Neural crest cell (in vitro differentiated cells): ENCODE measurements around the gene CLIC3. TPM values are rescaled to one million over a fixed set of nuclear protein-coding genes. Genes with fewer than 3 reads are reported as not detected.

Experiments used
- DNase-seq: peaks from one replicate; pipeline ENCODE4 v3.0.0; 2021; ENCODE audit warnings: low read depth, mixed read lengths, low spot score
- H3K27ac Mint-ChIP-seq: one replicate; pipeline ENCODE4 v1.8.0; 2021; ENCODE audit warnings: mild to moderate bottlenecking, mixed read lengths; ENCODE audit not compliant: unreplicated experiment
- H3K27me3 Mint-ChIP-seq: 2 replicates; pipeline ENCODE4 v1.8.0; 2021; ENCODE audit warnings: low read depth, mild to moderate bottlenecking, mixed read lengths
- H3K36me3 Mint-ChIP-seq: 2 replicates; pipeline ENCODE4 v1.8.0; 2021; ENCODE audit warnings: low read depth, mild to moderate bottlenecking, mixed read lengths
- H3K4me1 Mint-ChIP-seq: 2 replicates; pipeline ENCODE4 v1.8.0; 2021; ENCODE audit warnings: mixed read lengths
- H3K4me3 Mint-ChIP-seq: one replicate; pipeline ENCODE4 v1.8.0; 2021; ENCODE audit warnings: mild to moderate bottlenecking, mixed read lengths
- H3K9me3 Mint-ChIP-seq: 2 replicates; pipeline ENCODE4 v1.8.0; 2021; ENCODE audit warnings: mixed read lengths
- total RNA-seq: library from RNA; stranded (reverse); gene quantifications from 2 replicates; pipeline ENCODE4 v1.2.1, GENCODE V29; 2021
- TF ChIP-seq, protein P1 (sequence below): fragments of 200-600 bp; sonication (generic); conservative IDR thresholded peaks from 2 replicates; pipeline ENCODE4 v1.5.0; 2021; ENCODE audit warnings: antibody characterized with exemption, mild to moderate bottlenecking

The CLIC3 gene
- total RNA-seq, 1 donor from 2014 or later, result not detected

DNA sequence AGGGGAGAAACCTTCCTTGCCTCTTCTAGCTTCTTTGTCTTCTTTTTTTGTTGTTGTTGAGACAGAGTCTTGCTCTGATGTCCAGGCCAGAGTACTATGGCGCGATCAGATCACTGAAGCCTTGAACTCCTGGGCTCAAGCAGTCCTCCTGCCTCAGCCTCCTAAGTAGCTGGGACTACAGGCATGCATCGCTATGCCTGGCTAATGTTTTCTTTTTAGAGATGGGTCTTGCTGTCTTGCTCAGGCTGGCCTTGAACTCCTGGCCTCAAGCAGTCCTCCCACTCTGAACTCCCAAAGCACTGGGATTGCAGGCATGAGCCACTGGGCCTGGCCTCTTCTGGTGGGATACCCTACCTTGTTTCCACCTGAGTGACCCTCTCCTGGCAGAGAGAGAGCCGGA is 7.5 kb downstream of the CLIC3 start:
- no peak for DNase-seq
- no peak overlapping the region for H3K4me3 Mint-ChIP-seq
- peaks cover 6% of the 10 kb centered on the region for H3K4me1 Mint-ChIP-seq
- TF ChIP-seq, protein P1, sequence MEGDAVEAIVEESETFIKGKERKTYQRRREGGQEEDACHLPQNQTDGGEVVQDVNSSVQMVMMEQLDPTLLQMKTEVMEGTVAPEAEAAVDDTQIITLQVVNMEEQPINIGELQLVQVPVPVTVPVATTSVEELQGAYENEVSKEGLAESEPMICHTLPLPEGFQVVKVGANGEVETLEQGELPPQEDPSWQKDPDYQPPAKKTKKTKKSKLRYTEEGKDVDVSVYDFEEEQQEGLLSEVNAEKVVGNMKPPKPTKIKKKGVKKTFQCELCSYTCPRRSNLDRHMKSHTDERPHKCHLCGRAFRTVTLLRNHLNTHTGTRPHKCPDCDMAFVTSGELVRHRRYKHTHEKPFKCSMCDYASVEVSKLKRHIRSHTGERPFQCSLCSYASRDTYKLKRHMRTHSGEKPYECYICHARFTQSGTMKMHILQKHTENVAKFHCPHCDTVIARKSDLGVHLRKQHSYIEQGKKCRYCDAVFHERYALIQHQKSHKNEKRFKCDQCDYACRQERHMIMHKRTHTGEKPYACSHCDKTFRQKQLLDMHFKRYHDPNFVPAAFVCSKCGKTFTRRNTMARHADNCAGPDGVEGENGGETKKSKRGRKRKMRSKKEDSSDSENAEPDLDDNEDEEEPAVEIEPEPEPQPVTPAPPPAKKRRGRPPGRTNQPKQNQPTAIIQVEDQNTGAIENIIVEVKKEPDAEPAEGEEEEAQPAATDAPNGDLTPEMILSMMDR, result no peak
- H3K27ac Mint-ChIP-seq, result no peak overlapping the region
- no peaks in the 10 kb centered on the region for H3K27me3 Mint-ChIP-seq
- no peaks in the 10 kb centered on the region for H3K36me3 Mint-ChIP-seq
- H3K9me3 Mint-ChIP-seq, result no peaks in the 10 kb centered on the region

DNA sequence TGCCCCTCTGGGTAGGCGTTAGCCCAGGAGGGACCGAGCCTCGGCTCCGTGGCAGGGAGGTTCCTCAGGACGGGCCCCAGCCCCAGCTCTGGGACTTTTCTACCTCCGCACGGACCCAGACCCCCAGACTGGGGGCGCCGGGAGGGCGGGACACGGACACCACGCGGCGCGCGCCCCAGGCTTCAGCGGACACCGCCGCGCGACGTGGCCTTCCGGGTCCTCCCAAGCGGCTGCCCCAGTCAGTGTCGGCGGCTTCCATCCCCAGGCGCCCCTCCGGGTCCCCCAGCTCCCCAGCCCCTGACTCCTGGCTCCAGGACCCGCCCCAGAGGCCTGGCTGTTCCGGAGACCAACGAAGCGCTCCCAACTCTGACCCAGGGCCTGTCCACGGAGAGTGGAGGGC is 10.5 kb downstream of the CLIC3 start:
- TF ChIP-seq, protein P1, result no peak
- Mint-ChIP-seq H3K27me3 (no peaks in the 10 kb centered on the region), H3K36me3 (no peaks in the 10 kb centered on the region), H3K9me3 (no peaks in the 10 kb centered on the region), H3K27ac (no peak overlapping the region), H3K4me1 (peaks cover 8% of the 10 kb centered on the region), H3K4me3 (no peak overlapping the region)
- no peak for DNase-seq

DNA sequence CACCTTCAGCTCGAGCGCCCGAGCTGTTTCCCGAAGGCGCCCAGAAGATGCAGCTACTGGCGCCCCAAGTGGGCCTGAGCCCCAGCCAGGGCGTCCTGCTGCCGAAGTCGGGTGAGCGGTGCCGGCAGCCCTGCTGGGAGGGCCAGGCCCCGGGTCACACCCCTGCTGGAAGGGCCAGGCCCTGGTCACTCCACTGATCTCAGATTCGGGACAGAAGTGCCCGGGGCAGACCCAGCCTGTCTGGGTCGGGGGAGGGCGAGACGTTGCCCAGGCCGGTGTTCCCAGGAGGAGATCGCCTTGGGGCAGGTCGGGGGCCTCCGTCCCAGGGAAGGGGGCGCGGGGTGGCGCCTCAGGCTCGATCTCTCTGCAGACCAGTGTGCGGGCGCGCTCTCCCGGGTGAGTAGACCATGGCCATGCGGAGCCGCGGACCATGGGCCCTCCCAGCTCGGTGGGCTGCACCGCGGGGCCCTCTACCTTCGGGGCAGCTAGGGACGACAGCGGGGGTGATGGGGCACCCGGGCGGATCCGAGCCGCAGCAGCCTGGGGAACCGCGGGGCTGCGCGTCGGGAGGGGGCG is 11.3 kb downstream of the CLIC3 start:
- Mint-ChIP-seq H3K9me3 (no peaks in the 10 kb centered on the region), H3K4me3 (no peak overlapping the region), H3K27me3 (no peaks in the 10 kb centered on the region), H3K4me1 (peaks cover 8% of the 10 kb centered on the region), H3K27ac (no peak overlapping the region), H3K36me3 (no peaks in the 10 kb centered on the region)
- TF ChIP-seq, protein P1, result no peak
- no peak for DNase-seq

DNA sequence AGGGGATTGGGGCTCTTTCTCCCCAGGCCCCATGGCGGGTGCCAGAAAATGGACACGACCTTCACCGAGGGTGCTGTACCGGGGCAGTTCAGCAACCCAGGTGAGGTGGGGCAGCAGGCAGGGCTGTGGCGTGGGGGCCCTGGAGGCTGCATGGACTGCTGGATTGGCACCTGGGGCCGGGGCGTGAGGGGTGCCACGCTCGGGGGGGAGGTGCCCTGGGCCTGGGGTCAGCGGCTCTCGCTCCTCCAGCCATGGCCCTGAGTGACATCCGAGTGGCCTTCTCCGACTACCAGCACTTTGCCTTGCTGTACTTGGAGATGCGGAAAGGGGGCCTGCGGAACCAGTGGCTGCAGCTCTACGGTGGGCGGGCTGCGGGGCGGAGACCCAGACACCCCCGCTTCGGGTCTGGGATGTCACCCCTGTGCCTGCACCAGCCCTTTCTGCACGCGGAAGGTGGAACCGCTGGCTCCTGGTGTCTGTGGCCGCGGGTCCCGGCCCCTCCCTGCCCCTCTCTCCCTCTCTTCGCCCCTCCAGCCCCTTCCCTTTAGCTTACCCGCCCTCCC is 11.8 kb downstream of the CLIC3 start:
- peaks cover 8% of the 10 kb centered on the region for H3K4me1 Mint-ChIP-seq
- no peaks in the 10 kb centered on the region for H3K9me3 Mint-ChIP-seq
- H3K27ac Mint-ChIP-seq, result no peak overlapping the region
- DNase-seq, result no peak
- no peaks in the 10 kb centered on the region for H3K27me3 Mint-ChIP-seq
- H3K4me3 Mint-ChIP-seq, result no peak overlapping the region
- TF ChIP-seq, protein P1, result no peak
- no peaks in the 10 kb centered on the region for H3K36me3 Mint-ChIP-seq

DNA sequence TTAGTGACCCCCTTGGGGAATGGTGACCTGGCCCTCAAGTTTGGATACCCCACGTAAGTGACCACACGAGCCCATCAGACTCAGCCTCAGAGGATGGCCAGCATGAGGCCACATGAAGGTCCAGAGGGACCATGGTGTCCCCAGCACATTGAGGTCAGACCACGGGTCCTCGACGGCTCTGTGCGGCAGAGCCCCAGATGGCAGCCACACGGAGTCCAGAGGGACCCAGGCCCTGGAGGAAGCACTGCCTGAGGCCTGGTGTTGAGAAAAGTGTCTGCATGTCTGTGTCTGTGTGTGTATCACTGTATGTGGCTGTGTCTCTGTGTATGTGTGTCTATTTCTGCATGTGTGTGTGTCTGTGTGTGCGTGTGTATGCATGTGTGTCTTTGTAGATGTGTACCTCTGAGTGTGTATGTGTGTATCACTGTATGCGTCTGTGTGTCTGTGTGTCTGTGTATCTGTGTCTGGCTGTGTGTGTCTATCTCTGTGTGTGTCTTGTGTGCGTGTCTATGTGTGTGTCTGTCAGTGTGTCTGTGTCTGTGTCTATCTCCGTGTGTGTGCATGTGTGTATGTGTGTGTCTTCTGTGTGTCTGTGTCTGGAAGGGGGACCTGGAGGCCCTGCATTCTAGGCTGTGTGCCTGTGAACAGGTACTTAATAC is 12.6 kb downstream of the CLIC3 start:
- Mint-ChIP-seq H3K4me3 (no peak overlapping the region), H3K36me3 (no peaks in the 10 kb centered on the region)
- TF ChIP-seq, protein P1, result no peak

More for the DNA sequence above, 12.6 kb downstream of the CLIC3 start:
- no peaks in the 10 kb centered on the region for H3K9me3 Mint-ChIP-seq
- no peak overlapping the region for H3K27ac Mint-ChIP-seq
- no peaks in the 10 kb centered on the region for H3K27me3 Mint-ChIP-seq
- no peak for DNase-seq
- peaks cover 8% of the 10 kb centered on the region for H3K4me1 Mint-ChIP-seq
